ENCODE data around the gene SLC22A3.

DNA sequence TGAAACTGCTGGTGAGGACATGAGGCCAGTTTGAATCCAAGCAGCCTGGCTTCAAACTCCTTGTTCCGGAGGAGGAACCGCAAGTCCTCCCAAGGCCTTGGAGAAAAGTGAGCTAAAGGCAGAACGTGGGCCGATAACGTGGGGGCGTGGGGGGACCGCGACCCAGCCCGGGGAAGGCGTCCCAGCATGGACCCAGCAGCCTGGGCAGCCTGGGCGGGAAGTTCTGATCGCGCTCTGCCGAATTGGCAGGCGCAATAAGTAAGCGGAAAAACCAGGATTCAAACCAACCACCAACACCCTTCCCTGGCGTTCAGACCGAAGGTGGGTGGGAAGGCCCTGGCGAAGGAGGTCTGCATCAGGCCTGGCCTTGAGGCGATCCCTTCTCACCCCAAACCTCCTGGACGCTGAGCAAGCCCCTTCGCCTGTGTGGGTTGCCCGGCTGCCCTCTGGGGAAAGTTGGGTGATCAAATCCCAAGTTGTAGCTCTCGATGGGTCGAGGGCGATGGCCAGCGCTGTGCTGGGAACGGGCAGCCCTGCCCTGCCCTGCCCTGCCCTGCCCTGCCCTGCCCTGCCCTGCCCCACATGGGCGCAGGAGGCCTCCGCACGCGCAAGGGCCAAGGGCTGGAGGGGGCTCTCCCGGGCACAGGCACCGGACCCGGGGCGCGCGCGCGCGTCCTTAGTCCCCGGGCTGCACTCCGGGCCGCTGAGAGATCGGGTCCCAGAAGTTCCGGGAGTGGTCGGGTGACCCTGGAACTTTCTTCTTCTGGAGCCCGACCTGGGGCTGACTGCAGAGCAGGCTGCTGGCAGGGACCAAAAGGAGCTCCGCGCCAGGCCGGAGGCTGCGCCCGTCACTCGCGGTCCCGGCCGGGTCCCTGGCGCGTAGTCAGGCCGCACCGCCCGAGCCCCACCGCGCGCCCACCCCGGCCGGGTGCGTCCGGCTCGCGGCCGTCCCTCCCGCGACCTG, 637 bp upstream of the SLC22A3 start:
- TF ChIP-seq EZH2 (IDR thresholded peaks at IDR 0.05) (no peak), POLR2AphosphoS5 (IDR thresholded peaks at IDR 0.05; ENCODE audit: borderline replicate concordance, low read depth, low read length) (no peak)

Measured in SK-N-MC (cell line).